Neuronal stem cell (in vitro differentiated cells): ENCODE measurements around the gene GRM8.

Source experiments
- DNase-seq: peaks from one replicate; pipeline ENCODE4 v3.0.0-alpha.2; 2013; ENCODE audit warnings: low spot score
- H2AFZ ChIP-seq: one replicate; pipeline ENCODE4 v1.6.1; 2013; ENCODE audit warnings: mild to moderate bottlenecking, low read length, inconsistent platforms
- H2AK5ac ChIP-seq: 2 replicates; pipeline ENCODE4 v1.6.1; 2013; ENCODE audit warnings: low read depth, mild to moderate bottlenecking, inconsistent platforms, low read length, moderate library complexity, mixed read lengths
- H2BK120ac ChIP-seq: 2 replicates; pipeline ENCODE4 v1.6.1; 2013; ENCODE audit warnings: low read depth, mild to moderate bottlenecking, inconsistent platforms, low read length, moderate library complexity, mixed read lengths
- H2BK12ac ChIP-seq: one replicate; pipeline ENCODE4 v1.6.1; 2013; ENCODE audit warnings: low read length, inconsistent platforms
- H2BK15ac ChIP-seq: 2 replicates; pipeline ENCODE4 v1.6.1; 2013; ENCODE audit warnings: mild to moderate bottlenecking, low read length, inconsistent platforms, mixed read lengths
- H2BK5ac ChIP-seq: one replicate; pipeline ENCODE4 v1.6.1; 2013; ENCODE audit warnings: inconsistent platforms, mild to moderate bottlenecking, low read length, moderate library complexity
- H3K14ac ChIP-seq: one replicate; pipeline ENCODE4 v1.6.1; 2013; ENCODE audit warnings: low read length, inconsistent platforms
- H3K18ac ChIP-seq: 2 replicates; pipeline ENCODE4 v1.6.1; 2013; ENCODE audit warnings: low read length, inconsistent platforms
- H3K23ac ChIP-seq: 2 replicates; pipeline ENCODE4 v1.6.1; 2013; ENCODE audit warnings: low read depth, mild to moderate bottlenecking, mixed read lengths, low read length, inconsistent platforms; ENCODE audit not compliant: poor library complexity
- H3K27ac ChIP-seq: replicated peaks from 3 replicates; pipeline ENCODE4 v1.5.1; 2013; ENCODE audit warnings: low read length, inconsistent platforms
- H3K27me3 ChIP-seq, 3 experiments: 2 replicates each; pipeline ENCODE4 v1.6.1; 2013; ENCODE audit warnings: low read length in 3 of 3, mild to moderate bottlenecking in 2 of 3, inconsistent platforms in 1 of 3, low read depth in 1 of 3, mixed read lengths in 1 of 3, moderate library complexity in 1 of 3; ENCODE audit not compliant: control insufficient read depth in 3 of 3, insufficient read depth in 3 of 3
- H3K36me3 ChIP-seq, 2 donors: replicated peaks in 1 of 2; 2 replicates each; pipeline ENCODE4 v1.6.1; 2013; ENCODE audit warnings: low read length in 2 of 2; ENCODE audit not compliant: control insufficient read depth in 2 of 2, insufficient read depth in 2 of 2
- H3K4ac ChIP-seq: 2 replicates; pipeline ENCODE4 v1.6.1; 2013; ENCODE audit warnings: inconsistent platforms, mild to moderate bottlenecking, low read length, moderate library complexity
- H3K4me1 ChIP-seq, 2 donors: 1 replicate in 1 of 2; 2 replicates in 1 of 2; pipeline ENCODE4 v1.6.1; 2013; ENCODE audit warnings: low read length in 2 of 2, low read depth in 1 of 2; ENCODE audit not compliant: control insufficient read depth in 2 of 2, insufficient read depth in 1 of 2
- H3K4me2 ChIP-seq: one replicate; pipeline ENCODE4 v1.6.1; 2013; ENCODE audit warnings: mild to moderate bottlenecking, low read length, inconsistent platforms; ENCODE audit not compliant: insufficient read depth, poor library complexity, severe bottlenecking
- H3K4me3 ChIP-seq, 2 donors: 2 replicates each; pipeline ENCODE4 v1.5.1; 2013; ENCODE audit warnings: low read length in 2 of 2, mild to moderate bottlenecking in 2 of 2, inconsistent platforms in 1 of 2, moderate library complexity in 1 of 2
- H3K79me1 ChIP-seq: one replicate; pipeline ENCODE4 v1.6.1; 2013; ENCODE audit warnings: low read depth, mild to moderate bottlenecking, inconsistent platforms, low read length, moderate library complexity
- H3K9ac ChIP-seq: one replicate; pipeline ENCODE4 v1.6.1; 2013; ENCODE audit warnings: mild to moderate bottlenecking, low read depth, low read length, inconsistent platforms; ENCODE audit not compliant: poor library complexity
- H3K9me3 ChIP-seq, 2 donors: replicated peaks in 1 of 2; 2 replicates each; pipeline versions ENCODE3 to v1.6.1; 2013; ENCODE audit warnings: low read length in 2 of 2, mild to moderate bottlenecking in 2 of 2, inconsistent platforms in 1 of 2, low read depth in 1 of 2, mixed read lengths in 1 of 2, moderate library complexity in 1 of 2; ENCODE audit not compliant: control insufficient read depth in 2 of 2, insufficient read depth in 1 of 2
- H4K8ac ChIP-seq: one replicate; pipeline ENCODE4 v1.6.1; 2013; ENCODE audit warnings: low read depth, mild to moderate bottlenecking, inconsistent platforms, low read length, moderate library complexity
- H4K91ac ChIP-seq: one replicate; pipeline ENCODE4 v1.6.1; 2013; ENCODE audit warnings: low read length, low read depth, mild to moderate bottlenecking, inconsistent platforms; ENCODE audit not compliant: poor library complexity
- WGBS, 2 donors: extraction: QIAGEN DNeasy Blood & Tissue Kit; methylation state at CpG; one replicate each; pipeline ENCODE4 v1.1.7; 2013; ENCODE audit warnings: missing lambda C conversion rate in 2 of 2, mixed read lengths in 1 of 2; ENCODE audit not compliant: insufficient read length in 2 of 2, insufficient replicate concordance in 1 of 2; ENCODE audit errors: extremely low coverage in 2 of 2; 5-methylcytosine and 5-hydroxymethylcytosine counted together

The GRM8 gene

GRCh38 chr7:126486806-126487205 is 765.9 kb downstream of the GRM8 start:
- no peaks in the 10 kb centered on the region for H3K36me3 ChIP-seq
- H2AK5ac ChIP-seq = no peak overlapping the region
- H3K4me2 ChIP-seq = no peak overlapping the region
- no peak for DNase-seq
- H2BK12ac ChIP-seq = no peak overlapping the region
- no peaks in the 10 kb centered on the region for H3K27me3 ChIP-seq
- H3K4me1 ChIP-seq = no peaks in the 10 kb centered on the region
- no peak overlapping the region for H3K27ac ChIP-seq
- H3K9ac ChIP-seq = no peak overlapping the region
- no peak overlapping the region for H3K23ac ChIP-seq
- H2BK5ac ChIP-seq = no peak overlapping the region
- H3K18ac ChIP-seq = no peak overlapping the region
- H2BK15ac ChIP-seq = no peak overlapping the region
- no peak overlapping the region for H2BK120ac ChIP-seq
- H4K8ac ChIP-seq = no peak overlapping the region
- no peaks in the 10 kb centered on the region for H3K9me3 ChIP-seq
- no peak overlapping the region for H3K4ac ChIP-seq
- H2AFZ ChIP-seq = no peak overlapping the region
- no peak overlapping the region for H3K4me3 ChIP-seq
- H3K14ac ChIP-seq = no peak overlapping the region
- H3K79me1 ChIP-seq = no peaks in the 10 kb centered on the region
- H4K91ac ChIP-seq = no peak overlapping the region

GRCh38 chr7:126485791-126486190 is 767.0 kb downstream of the GRM8 start:
- Histone ChIP-seq H3K4ac (no peak overlapping the region), H2BK120ac (no peak overlapping the region), H3K27ac (no peak overlapping the region), H2BK12ac (no peak overlapping the region), H2BK15ac (no peak overlapping the region), H3K4me1 (no peaks in the 10 kb centered on the region), H3K36me3 (no peaks in the 10 kb centered on the region), H3K18ac (no peak overlapping the region), H4K8ac (no peak overlapping the region), H3K4me2 (no peak overlapping the region), H4K91ac (no peak overlapping the region), H3K27me3 (no peaks in the 10 kb centered on the region), H3K79me1 (no peaks in the 10 kb centered on the region), H2BK5ac (no peak overlapping the region), H3K9ac (no peak overlapping the region), H3K14ac (no peak overlapping the region), H3K4me3 (no peak overlapping the region), H2AFZ (no peak overlapping the region), H3K23ac (no peak overlapping the region), H2AK5ac (no peak overlapping the region), H3K9me3 (no peaks in the 10 kb centered on the region)
- no peak for DNase-seq
- WGBS, 2 donors = no CpG with 5 or more reads among the region's 4 CpGs

GRCh38 chr7:126483972-126484371 is 768.8 kb downstream of the GRM8 start:
- no peak overlapping the region for H4K91ac ChIP-seq
- H3K9ac ChIP-seq = no peak overlapping the region
- H3K4me3 ChIP-seq = no peak overlapping the region
- no peak overlapping the region for H2AK5ac ChIP-seq
- H3K27me3 ChIP-seq = no peaks in the 10 kb centered on the region
- no peak overlapping the region for H2AFZ ChIP-seq
- H4K8ac ChIP-seq = no peak overlapping the region
- no peak overlapping the region for H3K18ac ChIP-seq
- no peak overlapping the region for H3K4ac ChIP-seq
- no peak overlapping the region for H2BK120ac ChIP-seq
- no CpG with 5 or more reads among the region's 3 CpGs for WGBS, 2 donors
- no peaks in the 10 kb centered on the region for H3K36me3 ChIP-seq
- H3K14ac ChIP-seq = no peak overlapping the region
- no peak overlapping the region for H3K23ac ChIP-seq
- no peak for DNase-seq
- H3K4me1 ChIP-seq = no peaks in the 10 kb centered on the region
- no peak overlapping the region for H2BK15ac ChIP-seq
- no peak overlapping the region for H3K27ac ChIP-seq
- no peak overlapping the region for H2BK5ac ChIP-seq
- no peak overlapping the region for H3K4me2 ChIP-seq
- no peak overlapping the region for H2BK12ac ChIP-seq
- no peaks in the 10 kb centered on the region for H3K79me1 ChIP-seq
- no peaks in the 10 kb centered on the region for H3K9me3 ChIP-seq

- H3K27me3 ChIP-seq = no peaks in the 10 kb centered on the region
Observed at GRCh38 chr7:126472825-126473224, 779.9 kb downstream of the GRM8 start.

More at GRCh38 chr7:126472825-126473224, 779.9 kb downstream of the GRM8 start:
- Histone ChIP-seq H3K4ac (no peak overlapping the region), H3K4me3 (no peak overlapping the region), H3K36me3 (no peaks in the 10 kb centered on the region), H3K4me2 (no peak overlapping the region), H3K23ac (no peak overlapping the region), H2AFZ (no peak overlapping the region), H2BK15ac (no peak overlapping the region), H2AK5ac (no peak overlapping the region), H3K27ac (no peak overlapping the region), H2BK120ac (no peak overlapping the region), H3K18ac (no peak overlapping the region), H3K79me1 (no peaks in the 10 kb centered on the region), H3K4me1 (no peaks in the 10 kb centered on the region), H3K9ac (no peak overlapping the region), H2BK12ac (no peak overlapping the region), H4K8ac (no peak overlapping the region), H2BK5ac (no peak overlapping the region), H4K91ac (no peak overlapping the region), H3K9me3 (peaks cover 0 to 4% of the 10 kb centered on the region in 2 donors), H3K14ac (no peak overlapping the region)
- DNase-seq = no peak
